HG03469 (cell line): ENCODE data around the gene PPP1R7.

Source experiments
- ATAC-seq: cut with Tn5 transposase; IDR thresholded peaks from one replicate; pipeline ENCODE4 v1.9.1; 2021; ENCODE audit warnings: mild to moderate bottlenecking, moderate library complexity, moderate number of reproducible peaks; ENCODE audit not compliant: unreplicated experiment

PPP1R7 gene

DNA sequence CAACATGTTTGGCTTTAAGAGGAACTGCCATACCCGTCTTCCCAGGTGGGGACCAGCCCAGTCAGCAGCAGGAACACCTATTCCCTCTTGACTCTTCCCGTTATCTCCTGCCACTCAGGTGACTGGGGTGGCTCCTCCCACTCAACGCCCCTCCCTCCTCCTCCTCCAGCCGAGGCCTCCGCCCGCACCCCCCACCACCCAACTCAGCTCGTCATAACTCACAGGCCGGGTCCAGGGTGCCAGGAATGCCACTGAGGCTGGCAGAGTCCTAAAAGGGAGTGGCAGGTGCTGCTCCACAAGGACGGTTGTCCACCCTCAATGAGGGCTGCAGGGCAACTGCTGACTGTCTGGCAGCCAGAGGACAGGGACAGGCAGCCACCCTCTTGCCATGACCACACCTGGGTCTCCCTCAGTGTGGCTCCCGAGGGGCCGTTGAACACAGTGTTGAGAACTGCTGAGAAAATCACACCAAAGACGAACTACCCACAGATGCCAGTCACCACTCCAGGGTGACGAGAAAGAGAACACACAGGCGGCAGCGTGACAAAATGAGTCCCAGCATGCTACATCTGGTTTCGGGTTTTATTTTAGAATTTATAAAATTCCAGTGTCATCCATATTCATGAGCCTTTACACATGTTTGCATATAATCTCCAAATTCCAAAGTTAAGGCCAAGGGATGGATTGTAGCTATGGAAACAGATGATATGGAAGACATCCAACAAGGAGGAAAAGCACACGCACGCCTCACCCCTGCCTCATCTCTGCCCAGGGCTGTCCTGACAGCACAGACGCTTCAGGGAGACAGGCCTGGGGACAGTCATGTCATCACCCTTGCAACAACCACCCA lies 76.7 kb downstream of the PPP1R7 start:
- ATAC-seq: no peak

DNA sequence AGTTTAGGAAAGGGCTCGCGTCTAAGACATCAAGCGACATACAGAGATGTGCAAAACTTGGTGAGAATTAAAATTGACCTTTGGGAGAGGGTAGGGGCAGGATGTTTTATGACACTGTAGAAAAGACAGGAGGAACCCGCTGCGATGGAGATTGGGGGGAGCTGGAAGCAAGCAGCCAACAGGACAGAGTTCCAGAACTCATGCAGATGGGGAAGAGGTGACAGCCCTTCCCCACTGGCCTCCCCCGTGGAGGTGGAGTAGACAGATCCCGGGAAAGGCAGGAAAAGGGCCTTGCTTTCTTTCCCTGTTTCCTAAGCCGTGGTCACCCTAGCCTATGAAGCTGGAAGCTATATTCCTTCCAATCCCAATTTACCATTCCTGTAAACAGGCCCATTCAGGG lies 77.3 kb downstream of the PPP1R7 start:
- ATAC-seq: no peak

- ATAC-seq: no peak
These were observed 78.0 kb downstream of the PPP1R7 start for GRCh38 chr2:241228081-241228859.

DNA sequence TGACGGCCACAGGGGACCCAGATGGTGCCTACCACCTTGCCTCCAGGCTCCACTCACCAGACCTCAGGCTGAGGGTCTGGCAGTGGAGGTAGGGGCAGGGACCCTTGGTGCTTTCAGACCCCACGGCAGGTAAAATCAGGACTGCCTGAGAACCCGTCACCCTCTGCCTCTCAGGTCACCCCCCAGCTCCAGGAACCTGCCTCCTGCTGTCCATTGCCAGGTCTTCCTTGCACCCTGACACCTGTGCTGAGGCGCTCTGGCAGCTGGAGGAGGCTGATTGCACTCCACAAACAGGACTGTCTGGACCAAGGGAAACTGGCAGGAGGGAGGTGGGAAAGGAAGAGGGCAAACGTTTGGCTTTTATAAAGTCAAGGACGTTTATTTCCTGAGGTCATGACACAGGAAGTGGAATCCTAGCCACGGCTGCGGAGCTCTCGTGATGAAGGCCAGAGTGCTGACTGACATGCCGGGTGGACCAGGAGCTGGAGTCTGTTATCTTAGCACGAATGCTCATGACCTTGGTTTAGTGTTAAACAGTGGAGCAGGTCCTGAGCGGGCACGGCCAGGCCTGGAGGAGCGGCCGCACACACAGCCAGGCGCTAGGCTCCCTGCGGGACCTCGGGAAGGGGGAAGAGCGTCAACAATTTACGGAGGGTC lies 78.7 kb downstream of the PPP1R7 start:
- ATAC-seq: no peak

- ATAC-seq: no peak
These were observed 79.5 kb downstream of the PPP1R7 start for GRCh38 chr2:241229563-241230401.

DNA sequence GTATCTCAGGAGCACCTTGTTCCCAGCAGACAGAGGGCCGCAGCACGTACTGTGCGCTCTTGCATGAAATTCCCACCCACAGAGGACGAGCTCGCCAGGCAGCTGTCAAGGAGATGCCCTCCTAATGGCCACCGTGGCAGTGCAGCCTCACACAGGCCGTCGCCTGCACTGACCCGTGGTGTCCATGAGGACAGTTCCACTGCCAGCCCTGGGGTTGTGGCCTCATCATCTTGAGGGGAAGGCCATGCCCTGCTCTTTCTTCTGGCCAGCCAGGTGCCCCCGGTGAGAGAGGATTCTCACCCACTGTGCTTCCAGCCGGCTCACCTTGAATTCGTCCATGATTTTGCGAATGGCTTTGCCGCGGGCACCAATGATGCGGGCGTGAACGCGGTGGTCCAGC lies 80.2 kb downstream of the PPP1R7 start:
- ATAC-seq: no peak

DNA sequence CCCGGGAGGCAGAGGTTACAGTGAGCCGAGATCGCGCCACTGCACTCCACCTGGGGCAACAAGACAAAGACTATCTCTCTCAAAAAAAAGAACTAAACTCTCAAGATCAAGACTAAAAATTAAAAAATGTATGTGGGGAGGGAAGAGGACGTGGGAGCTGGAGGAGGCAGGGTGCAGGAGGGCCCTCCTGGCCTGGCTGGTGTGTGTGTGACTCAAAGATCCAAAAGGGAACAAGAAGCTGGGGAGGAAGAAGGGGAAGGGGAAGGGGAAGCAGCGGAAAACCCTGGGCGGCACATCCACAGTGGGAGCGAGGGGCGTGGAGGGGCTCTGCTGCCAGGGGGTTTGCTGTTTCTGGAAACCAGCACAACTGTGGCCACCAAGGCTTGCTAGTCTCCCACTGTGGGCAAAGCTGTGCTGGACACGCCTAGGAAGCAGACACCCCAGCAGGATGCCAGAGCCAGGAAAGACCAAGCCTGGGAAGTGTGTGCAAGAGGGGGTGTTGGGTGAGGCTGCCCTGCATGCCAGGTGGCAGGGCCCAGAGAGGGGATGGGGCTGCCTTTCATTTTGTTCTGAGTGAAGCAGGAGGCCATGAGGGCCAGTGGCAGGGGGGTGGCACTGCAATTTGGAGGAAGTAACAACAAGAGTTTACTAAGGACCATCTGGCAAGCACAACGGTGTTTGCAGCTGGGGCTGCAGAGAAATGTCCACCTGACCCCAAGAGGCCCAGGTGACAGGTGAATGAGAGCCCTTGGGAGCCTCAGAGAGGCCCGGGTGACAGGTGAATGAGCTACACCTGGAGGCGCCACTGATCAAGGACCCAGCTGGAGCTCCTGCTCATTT lies 82.7 kb downstream of the PPP1R7 start:
- no peak for ATAC-seq
